Activated gamma-delta T cell treated with anti-CD3 and anti-CD28 coated beads, Interleukin-2, amount 50 U/mL, for 16 hours (primary cell): Measurements from ENCODE around the gene ATP6V0A4.
A peak's percentile ranks its signal among the peaks of the same experiment; 100 is the strongest.
"Not testable (repeated sequence)": the region's sequence is repeated elsewhere in the genome, so short reads cannot be mapped to it uniquely, and the experiment has no call there.

Experiments used
- DNase-seq: peaks from one replicate; pipeline ENCODE4 v3.0.0-alpha.2; 2020; ENCODE audit warnings: low read depth

ATP6V0A4 gene

DNA sequence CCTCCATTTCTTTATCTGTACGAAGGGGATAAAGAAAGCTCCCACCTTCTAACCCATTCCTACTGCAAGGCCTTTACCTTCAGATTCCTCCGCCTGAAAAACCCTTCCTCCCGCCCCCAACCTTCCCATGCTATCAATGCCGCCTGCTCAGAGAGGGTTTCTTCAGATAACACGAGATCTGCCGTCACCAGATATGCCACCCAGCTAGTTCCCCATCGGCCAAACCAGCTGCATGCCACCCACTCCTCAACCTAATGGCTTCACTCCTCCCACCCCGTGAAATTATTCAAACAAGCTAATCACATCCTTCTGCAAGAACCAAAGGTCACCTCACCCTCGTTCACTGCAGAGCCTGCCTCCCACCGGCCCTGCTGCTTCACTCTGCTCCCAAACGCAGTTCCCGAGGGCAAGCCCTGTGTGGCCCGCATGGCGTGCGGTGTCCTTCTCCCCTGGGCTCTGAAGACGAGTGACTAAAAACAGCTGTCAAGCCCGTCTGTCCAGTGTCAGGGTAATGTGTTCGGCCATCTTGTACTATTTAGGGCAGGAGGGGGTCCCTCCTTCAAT lies 47.0 kb downstream of the ATP6V0A4 start:
- DNase-seq, result no peak

DNA sequence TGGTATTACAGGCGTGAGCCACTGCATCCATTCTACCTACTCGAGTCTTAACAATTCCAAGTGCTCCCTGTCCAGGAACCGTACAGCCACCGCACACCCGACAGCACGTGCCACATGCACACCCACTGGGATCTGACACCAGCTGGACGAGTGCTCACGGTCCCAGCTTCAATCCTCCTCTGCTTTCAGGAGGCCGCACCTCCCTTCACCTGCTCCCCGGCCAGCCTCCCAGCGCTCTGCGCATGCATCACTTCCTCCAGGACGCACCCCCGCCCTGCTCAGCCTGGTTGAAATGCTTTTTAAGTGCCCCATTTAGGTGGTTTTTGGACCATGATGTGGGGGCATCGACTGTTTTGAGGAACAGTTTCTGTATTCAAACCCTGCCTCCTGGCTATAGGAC lies 47.5 kb downstream of the ATP6V0A4 start:
- DNase-seq, result no peak

DNA sequence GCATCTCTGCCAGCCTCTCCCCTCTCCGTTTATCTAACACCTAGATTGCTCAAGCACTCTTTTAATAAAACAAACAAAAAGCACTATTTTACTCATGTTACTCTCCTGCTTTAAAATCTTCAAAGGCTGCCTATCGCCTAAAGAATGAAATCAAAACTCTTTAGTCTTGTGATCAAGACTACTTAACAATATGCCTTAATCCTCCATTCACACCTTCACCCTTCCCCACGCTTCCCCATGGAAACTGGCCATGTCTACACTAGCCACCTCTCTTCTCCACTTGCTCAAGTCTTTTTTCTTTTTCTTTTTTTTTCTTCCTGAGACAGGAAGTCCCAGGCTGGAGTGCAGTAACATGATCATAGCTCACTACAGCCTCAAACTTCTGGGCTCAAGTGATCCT lies 48.0 kb downstream of the ATP6V0A4 start:
- DNase-seq, result no peak

DNA sequence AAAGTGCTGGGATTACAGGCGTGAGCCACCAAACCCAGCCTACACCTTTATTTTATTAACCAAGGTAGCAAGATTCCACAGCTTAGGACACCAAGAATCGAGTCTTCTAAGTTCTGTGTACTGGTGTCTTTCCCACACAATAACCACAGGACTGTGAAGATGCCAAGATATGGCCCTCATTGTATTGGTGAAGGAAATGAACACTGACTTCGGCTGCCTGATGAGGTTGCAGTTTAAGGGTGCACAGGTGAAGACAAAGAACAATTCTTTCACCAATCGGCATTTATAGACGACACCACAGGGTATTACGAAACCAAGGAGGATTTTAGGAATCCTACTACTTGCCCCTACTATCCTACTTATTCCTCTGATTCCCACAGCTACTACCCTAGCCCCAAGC lies 49.3 kb downstream of the ATP6V0A4 start:
- DNase-seq, result no peak

DNA sequence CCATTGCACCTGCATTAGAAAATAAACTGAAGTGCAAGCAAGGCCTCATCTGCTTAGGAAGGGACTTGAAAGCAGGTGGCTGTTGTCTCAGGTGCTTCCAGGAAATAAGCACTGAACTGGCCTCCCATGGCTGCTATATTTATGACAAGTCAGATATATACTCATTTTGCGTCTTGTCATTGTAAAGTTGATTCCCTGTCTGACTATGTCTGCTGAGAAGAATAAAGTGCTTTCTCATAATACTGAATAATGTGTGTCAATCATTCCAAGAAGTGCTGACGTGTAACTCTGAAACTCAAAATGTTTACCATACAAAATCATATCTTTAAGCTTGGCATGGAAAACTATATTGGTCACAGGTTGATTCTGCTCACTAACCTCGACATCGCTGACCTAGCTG lies 51.9 kb downstream of the ATP6V0A4 start:
- no peak for DNase-seq

DNA sequence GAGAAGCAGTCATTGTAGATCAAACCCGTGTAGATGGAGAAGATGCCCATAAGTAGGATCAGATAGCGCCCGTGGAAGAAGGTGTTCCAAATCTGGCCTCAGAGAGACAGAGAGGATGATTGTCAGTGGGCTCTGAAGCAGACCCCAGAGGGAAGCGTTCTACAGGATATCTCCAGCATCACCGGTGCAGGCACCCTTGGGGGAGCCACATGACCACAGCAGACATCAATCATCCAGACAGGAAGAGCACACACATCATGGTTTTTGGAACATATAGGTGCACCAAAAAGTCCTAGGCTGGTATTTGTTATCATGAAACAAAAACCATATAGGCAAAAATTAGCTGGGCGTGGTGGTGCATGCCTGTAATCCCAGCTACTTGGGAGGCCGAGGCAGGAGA lies 52.8 kb downstream of the ATP6V0A4 start:
- DNase-seq, result no peak

DNA sequence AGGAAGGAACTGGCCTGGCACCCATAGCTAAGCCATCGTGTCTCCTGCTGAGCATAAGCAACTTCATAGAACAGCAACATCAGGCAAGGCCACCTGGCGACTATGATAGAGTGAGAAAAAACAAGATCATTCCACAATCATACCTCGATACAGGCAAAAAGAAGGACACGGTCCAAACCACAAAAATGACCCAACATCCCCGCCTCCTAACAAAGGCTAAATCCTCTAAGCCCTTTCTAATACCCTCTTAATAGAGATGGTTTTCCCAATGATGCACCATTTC lies 56.6 kb downstream of the ATP6V0A4 start:
- no peak for DNase-seq

DNA sequence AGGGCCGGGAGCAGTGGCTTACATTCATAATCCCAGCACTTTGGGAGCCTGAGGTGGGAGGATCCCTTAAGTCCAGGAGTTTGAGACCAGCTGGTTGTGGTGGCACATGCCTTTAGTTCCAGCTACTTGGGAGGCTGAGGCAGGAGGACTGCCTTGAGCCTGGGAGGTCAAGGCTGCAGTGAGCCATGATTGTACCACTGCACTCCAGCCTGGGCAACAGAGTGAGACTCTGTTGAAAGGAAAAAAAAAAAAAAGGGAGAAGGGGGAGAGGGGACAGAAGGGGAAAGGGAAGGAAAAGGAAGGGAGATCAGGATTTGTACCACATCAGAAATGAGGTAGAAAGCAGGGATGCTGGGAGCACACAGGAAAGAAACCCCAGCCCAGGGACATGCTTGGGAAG lies 58.1 kb downstream of the ATP6V0A4 start:
- DNase-seq, result no peak

DNA sequence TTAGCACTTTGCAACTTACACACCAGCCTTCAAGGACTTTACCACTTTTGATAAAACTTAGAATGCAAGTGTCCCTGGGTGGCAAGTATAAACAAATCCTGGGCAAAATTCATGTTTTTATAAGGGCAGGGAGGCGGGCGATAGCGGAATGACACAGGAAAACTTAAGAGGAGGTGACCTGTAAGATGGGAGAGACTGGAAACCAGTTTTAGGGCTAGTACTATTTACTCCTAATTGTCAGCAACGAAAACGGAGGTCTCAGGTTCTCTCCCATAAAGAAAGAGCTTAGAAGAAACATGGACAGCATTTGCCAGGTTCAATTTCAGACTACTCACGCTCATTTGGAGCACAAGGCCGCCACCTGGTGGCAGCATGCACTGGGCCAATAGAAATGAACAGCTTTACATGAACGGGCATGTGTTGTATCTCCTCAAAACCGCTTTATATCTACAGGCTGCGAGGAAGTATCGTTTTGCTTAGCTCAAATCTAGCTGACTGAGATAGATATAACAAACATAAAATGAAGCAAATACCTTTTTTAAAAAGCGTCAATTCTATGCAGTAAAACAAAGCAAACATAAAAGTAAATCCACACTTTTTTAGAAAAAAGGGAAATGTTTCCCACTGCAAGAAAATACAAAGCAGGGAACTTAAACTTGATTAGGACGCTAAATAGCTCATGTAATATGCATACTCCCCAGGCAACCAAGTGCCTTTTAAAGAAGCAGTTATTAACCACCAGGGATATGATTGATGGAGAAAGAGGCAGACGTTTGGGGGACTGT lies 59.3 kb downstream of the ATP6V0A4 start:
- DNase-seq, result peak; percentile 78

DNA sequence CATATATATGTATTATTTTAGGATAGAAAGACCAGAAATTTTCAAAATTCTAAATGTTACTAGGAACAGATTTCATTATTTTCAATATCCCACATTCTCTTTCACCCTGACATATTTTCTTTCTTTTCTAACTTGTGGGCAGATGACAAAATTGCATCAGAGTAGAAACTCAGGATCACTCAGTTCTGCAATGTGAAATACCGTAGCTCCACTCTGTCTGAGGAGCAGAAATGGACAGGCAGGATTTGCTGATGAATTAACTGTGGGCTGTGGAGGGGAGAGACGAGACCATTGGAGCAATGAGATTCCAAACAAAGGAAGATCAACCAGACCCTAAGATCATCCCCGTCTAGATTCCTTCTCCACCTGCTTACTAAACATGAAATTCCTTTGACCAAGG lies 59.9 kb downstream of the ATP6V0A4 start:
- DNase-seq, result no peak

DNA sequence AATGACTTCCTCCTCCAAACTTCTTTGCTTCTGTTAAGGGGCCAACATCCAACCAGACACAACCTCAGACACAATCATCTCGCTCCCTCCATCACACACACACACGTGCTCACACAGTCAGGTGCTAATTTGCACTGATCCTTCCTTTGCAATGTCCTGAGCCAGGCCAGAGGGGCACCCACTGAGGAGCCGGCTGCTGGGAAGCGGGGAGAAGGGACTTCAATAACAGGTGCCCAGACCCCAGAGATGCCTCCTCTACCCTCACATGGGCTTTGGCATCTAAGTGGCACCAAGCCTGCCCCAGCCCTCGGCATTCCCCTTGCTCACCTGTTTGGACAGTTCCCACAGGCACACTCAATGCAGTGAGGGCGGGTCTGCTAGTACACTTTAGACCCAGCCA lies 62.6 kb downstream of the ATP6V0A4 start:
- no peak for DNase-seq

DNA sequence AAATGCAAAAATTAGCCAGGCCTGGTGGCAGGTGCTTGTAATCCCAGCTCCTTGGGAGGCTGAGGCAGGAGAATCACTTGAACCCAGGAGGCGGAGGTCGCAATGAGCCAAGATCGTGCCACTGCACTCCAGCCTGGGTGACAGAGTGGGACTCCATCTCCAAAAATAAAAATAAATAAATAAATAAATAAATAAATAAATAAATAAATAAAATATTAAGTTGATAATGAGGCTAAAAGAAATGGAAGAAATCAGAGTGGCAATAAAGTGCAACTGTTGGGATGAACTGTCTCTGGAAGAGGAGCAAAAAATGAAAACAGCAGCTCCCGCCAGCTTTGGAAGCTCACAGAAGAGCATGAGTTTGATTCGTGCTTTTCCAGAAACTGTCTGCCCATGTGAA lies 66.3 kb downstream of the ATP6V0A4 start:
- not testable (repeated sequence) for DNase-seq

DNA sequence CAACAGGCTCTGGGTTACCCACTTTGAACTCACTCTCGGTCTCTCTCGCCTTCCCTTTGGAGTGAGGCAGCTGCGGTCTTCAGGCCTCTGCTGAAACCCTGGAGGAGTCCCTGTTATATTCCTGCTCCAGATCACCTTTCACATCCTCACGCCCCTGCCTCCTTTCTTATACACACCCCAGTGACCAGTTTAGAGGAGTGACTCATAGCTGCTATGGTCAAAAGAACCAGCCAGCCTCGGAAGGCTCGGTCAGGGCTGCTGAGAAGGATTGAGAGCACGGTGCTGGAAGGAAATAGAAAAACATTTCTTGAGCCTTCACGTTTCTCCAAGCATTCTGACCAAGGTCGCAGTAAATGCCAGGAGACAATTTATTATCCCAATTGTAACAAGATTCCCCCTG lies 68.6 kb downstream of the ATP6V0A4 start:
- no peak for DNase-seq

DNA sequence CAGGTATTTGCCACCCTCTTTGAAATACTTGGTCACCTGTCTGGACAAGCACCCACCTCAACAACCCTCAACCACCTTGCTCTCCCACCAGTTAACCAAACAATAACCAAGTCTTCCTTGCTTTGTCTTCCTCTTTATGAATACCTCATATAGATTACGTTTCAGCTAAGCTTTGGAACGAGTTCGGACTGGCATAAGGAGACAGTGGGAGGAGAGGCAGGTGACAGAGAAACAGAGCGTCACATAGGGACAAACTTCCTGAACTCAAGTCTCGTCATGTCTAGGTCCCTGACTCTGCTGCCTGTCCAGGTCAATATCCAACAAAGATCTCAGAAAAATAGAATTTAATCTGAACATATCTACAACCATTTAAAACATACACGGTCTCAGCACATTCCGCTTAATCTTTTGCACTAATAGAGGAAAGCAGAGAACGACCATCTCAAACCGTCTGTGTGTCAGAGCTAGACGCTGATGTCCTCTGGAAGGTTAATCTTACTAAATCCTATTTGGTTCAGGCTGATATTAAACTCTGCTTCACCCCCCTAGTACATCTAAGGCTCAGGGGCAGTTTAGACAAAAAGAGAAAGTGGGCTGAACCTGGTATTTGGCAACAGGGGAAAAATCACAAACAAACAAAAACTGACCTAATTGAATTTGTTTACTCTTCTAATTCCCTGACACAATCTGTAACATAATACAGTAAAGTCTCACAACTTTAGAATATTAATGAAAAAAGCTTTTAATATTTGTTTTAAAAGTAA lies 70.5 kb downstream of the ATP6V0A4 start:
- no peak for DNase-seq

DNA sequence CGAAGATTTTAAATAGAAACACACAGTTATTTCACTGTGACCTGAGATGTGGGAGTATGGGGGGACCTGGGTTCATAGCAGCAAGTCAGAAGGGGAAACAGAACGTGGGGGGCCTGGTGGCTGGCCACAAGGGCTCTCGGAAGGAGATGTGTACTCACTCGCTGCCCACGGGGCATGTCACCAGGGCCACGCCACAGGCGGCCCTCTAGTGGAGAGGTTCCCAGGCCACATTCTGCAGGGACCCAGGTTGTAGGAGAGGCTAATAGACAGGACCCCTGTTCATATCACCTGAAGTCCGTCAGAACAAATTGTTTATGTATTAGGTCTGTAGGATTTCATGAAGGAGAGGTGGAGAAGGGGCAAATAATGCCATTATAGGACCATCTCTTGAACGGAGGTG lies 71.7 kb downstream of the ATP6V0A4 start:
- no peak for DNase-seq

DNA sequence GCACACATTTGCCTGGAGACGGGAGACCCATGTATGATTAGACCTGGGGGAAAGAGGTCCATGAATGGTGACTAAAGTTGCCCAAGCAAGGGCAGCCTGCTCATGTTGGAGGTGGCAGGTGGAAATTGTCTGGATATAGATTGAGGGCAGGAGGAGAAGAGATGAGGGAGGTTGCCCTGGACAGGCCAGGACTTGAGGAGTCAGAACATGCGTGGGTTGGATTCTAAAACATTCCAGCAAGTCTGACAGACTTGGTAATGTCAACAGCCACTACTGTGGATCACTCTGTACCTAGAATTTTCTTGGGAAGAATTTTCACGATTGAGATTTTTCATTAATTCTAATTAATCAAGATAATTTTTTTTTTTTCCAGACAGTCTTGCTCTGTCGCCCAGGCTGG lies 77.7 kb downstream of the ATP6V0A4 start:
- no peak for DNase-seq

DNA sequence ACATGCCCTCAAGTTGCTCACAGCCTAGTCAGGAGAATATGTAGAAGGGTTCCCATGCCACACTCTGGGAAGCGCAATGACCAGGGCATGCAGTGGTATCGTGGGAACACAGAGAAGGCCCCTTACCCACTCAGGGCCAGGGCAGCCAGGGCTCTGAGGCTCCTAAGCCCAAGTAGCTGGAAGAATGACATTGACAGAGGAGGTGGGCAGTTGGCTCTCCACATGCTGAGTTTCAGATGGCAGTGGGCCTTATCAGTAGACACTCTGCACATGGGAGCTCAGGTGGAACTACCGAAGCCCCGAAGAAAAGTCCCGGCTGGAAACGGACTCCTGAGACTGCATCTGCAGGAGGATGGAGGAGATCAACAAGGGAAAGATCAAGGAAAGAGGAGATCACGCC lies 81.1 kb downstream of the ATP6V0A4 start:
- DNase-seq, result no peak

DNA sequence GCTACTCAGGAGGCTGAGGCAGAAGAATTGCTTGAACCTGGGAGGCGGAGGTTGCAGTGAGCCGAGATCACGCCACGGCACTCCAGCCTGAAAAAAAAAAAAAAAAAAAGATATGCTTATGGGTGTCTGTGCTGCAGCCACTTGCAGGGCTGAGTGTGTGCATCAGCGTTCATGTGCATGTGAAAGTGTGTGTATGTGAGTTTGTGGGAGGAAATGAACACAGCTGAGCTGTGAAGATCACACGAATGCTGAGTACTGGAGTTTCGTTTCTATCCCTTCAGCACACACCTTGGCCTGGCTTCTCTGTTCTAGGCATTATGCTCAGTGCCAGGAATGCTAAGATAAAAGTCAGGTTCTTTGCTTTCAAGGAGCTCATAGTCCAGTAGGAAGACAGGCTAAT lies 84.8 kb downstream of the ATP6V0A4 start:
- DNase-seq, result no peak

DNA sequence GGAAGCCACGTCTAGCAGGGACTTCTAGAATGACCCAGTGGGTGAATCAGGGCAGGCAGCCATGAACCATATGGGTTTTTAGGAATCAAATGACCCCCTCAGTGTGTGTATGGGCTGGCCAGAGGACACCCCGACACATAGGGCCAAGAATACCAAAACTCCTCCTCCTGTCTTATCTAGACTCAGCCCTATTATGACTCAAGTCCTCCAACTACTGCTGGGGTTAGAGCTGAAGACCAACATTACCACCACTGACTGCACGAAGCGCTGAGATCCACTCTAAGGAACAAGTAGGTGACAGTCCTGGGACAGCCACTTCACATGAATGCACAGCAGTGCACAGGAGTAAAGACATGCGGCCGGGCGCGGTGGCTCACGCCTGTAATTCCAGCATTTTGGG lies 85.3 kb downstream of the ATP6V0A4 start:
- no peak for DNase-seq

DNA sequence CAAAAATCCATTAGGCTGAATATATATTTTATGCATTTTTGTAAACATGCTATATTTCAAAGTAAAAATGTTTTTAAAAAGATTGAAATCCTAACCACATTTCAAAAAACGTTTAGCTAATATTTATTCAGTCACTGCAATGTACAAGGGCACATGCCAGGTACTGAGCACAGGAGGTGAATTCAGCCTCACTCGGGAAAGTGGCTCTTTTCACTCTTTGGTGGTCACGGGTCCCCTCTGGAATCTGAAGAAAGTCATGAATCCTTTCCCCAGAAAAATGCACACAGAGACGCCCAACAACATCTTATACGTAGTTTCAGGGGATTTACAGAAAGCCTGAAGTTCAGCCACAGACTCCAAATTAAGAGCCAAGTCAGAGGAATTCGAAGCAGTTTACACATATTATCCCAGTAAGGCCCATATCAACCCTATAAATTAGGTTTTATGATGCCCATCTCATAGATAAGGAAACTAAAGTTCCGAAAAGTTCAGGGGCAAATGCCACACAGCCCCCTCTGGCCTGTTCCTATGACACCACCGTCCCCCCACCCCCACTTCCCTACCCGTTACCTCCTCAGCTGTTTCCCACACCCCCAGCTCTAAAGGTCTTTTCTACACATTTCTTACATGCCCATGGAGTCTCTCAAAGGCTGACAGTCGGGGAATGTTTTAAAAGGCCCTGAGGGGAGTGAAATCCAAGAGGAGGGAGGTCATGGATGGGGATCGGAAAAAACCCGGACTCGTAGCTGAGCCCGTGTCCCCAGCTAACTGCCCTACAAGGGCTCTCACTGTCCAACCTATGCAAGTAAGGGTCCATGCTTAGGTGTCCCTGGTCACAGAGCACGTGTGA lies 87.2 kb downstream of the ATP6V0A4 start:
- DNase-seq, result no peak

DNA sequence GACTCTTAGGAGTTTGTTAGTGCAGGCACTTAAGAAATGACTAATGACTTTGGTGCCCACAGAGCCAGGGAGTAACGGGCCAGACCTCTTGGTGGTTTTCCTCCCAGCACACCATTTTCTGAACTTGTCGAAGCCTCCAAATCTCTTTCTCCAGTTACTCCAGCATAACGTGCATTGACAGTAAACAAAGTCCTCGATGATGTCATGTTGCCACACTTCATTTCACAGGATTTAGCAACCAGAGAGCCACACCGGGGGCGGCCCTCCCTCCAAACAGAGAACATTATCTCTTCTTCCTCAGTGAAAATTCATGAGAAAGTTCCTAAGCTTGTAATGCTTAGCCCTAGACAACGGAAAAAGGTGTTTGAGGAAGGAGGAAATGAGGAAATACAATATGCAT lies 92.8 kb downstream of the ATP6V0A4 start:
- no peak for DNase-seq

DNA sequence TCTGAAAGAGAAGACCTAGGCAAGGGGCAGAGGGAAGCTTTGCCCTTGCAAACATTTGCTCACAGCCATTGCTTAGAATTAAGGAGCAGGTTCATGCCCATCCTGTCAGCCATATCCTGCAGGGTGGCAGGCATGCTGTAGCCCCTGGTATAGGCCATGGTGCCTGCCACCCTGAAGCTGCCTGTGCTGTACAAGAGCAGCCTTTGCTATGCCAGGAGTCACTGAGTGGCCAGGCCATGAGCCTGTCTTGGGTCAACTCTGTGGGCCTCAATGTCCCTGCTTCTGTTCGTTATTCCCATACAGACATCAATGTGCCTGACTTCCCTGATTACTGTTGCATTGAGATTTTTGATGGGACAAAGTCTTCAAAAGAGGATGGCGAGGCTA lies 96.5 kb downstream of the ATP6V0A4 start:
- no peak for DNase-seq
